ENCODE measurements around the gene GLA.

GLA gene

GRCh38 chrX:101395789-101396188, 11.9 kb downstream of the GLA start:
- DNase-seq: no peak

GRCh38 chrX:101394372-101394771, 13.4 kb downstream of the GLA start:
- no peak for DNase-seq

DNA sequence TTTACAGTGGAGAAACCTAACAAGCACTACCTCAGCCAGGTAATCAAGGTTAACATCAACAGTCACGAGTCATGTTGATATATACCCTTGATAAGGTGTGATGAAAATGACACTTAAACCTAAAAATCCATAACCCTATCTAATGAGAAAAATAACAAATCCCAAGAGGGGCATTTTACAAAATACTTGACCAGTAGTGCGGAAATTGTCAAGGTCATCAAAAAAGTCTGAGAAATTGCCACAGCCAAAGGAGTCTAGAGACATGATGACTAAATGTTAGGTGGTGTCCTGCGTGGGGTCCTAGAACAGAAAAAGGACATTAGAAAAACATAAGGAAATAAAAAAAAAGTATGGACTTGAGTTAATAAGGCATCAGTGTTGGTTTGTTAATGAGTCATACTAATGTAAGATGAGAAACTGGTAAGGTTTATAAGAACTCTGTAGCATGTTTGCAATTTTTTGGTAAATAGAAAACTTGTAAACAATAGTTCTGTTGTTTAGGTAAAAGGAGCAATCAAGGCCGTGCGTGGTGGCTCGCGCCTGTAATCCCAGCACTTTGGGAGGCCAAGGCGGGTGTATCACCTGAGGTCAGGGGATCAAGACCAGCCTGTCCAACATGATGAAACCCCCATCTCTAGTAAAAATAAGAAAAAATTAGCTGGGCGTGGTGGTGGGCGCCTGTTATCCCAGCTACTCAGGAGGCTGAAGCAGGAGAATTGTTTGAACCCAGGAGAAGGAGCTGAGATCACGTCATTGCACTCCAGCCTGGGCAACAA, 14.0 kb downstream of the GLA start:
- no peak for DNase-seq

GRCh38 chrX:101391831-101392230, 15.9 kb downstream of the GLA start:
- no peak for DNase-seq

DNA sequence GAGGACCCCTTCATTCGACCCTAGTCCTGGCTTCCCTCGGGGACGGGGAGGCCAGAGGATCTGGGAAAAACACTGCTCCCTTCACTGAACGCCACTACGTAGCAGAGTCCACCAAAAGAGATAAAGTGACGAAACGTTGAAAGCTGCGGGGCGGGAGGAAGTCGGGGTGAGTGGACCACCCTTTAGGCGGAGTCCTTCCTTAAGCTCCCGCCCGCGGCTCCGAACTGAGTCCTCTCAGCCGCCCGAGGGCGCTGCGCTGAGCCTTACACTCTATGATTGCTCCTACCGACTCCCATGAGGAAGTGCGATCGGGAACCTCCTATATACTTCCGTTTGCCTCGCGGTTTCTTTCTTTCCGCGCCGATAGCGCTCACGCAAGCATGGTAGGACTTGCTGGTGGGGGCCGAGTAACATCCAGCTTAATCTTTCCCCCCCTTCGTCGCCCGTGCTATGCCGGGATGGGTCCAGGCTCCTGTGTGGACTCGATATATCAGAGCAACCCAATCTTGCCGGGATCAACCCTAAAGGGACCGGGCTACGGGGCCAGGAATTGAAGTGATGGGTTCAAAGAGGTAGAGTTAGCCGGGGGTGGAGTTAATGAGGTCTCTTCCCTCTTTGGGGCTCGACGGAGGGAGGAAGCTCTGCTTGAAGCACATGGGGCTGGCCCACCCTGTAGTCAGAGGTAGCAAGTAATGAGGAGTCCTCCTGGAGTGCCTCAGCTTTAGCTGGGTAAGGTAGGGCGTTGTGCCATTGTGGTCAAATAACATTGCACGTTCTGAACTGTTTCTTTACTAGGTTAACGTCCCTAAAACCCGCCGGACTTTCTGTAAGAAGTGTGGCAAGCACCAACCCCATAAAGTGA, 16.8 kb downstream of the GLA start, which contains the start of gene RPL36A:
Gene RPL36A (plus strand): TSS at position 348 of the 862 bp plus-strand sequence. CDS start 33 bp downstream, at position 381.
- DNase-seq: peak; percentile 48

DNA sequence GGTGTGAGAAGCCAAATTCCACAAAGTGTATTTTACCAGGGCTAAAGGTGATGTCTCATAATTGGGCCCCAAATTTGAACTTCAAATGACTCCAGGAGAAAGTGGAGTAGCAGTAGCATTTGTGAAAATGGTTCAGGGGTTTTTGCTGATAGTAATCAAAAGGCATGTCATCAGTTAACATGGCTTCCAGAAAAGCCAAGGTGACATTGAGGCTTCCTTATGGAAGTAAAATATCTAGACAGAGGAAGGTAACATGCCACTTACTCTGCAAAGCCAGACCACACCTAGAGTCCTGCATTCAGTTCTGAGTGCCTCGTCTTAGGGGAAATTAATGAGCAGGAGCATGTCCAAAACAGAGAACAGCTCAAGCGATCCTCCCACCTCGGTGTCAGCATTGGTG, 19.1 kb downstream of the GLA start:
- no peak for DNase-seq

- DNase-seq: no peak
Observed at GRCh38 chrX:101386542-101386885, 21.2 kb downstream of the GLA start.

GRCh38 chrX:101385795-101386541, 21.8 kb downstream of the GLA start, which contains the start of gene BTK:
TSS of gene BTK (minus strand) at chrX:101386191. CDS start at chrX:101375284, 10,907 bp downstream.
- no peak for DNase-seq

GRCh38 chrX:101385026-101385684, 22.6 kb downstream of the GLA start:
- DNase-seq: no peak

DNA sequence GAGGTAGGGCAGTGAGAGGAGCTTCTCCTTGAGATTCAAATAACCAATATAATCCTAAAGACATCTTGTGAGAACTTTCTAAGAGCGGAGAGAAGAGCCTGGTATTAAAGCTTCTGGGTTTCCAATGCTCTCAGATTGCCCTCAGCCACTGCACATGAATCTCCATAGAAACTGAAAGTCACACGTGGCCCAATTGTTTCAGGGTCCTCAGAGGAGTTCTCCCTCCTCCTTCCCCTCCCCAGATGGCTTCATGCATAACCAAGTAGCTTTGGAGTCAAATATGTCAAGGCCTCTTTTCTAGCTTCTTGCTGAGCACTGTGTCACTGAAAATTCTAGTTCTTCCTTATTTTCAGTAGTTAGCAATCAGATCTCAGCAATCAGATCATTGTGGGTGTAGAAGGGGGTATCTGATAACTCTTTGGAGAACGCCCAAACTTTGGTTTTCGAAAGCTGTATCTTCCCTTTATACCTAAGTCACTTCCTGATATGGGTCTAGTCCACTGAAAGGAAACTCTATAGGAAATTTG, 24.0 kb downstream of the GLA start:
- DNase-seq: no peak

DNA sequence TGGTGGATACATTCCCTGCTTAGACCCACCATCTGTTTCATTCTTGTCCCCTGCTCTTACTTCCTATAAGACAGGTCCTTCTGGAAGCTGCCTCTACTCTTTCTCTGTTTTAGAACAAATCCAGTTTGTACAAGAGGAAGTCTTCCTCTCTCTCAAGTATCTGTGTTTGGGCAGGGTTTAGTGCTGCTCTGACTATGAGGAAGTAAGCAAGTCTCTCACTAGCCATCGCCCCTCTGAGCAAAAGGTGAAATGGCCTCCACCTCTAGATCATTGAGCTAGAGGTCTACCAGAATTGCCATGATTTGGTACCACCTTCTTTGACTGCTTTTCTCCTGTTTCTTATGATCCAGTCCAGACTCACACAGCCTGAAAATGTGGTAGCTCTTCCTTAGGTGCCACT, 30.2 kb downstream of the GLA start:
- DNase-seq: no peak

- DNase-seq: no peak
Observed at GRCh38 chrX:101370888-101371504, 36.7 kb downstream of the GLA start.

DNA sequence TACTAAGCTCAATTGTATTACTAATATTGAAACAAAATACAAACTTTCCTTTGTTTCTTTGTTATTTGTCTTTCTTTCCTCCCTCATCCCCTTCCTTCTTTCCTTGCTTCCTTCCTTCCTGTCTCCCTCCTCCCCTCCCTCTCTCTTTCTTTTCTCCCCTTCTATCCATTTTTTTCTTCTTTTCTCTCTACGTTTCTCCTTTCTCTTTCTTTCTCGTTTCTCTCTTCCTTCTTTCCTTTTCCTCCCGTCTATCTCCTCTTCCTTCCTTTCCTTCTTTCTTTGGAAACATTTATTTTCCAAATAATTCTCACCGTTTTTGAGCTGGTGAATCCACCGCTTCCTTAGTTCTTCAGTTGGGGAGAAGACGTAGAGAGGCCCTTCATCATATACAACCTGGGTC, 38.0 kb downstream of the GLA start:
- DNase-seq: no peak

DNA sequence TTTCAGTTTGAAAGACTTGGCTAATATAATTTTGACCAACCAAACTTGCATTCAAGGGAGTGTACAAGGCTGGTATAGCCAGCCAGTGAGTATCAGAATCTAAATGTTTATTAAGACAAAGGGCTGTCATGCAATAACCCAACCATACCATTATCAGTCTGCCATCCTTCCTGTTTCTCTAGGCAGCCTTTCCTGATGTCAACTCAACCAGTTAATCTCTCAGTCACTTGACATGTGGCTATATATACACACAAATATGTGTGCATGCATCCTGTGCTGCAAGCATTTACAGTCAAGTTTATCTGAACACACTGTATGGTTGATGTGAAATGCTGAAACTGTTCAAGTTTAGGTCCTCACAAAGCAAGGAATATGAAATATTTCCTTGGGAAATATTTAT, 38.9 kb downstream of the GLA start:
- no peak for DNase-seq

DNA sequence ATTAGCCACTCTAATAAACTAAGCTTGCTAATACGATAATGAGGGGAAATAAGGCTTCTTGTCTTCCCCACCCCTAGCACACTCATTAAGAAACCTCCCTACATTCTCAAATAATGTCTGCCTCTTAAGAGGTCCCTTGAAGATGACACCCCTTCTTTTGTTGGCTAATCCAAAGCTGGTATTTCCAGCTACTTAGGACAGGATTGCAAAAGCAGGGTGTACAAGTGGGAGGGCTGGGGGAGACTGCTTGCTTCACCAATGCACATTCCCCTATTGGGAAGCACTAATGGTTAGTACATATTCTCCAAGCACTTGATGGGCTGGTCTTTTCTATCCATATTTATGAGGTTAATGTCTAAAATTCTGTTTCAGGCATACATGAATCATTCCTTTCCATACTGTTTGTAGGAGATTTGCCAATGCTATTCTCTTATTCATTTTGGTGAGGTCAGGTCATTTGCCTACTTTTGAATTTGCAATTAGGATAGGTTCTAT, 42.4 kb downstream of the GLA start:
- DNase-seq: no peak

DNA sequence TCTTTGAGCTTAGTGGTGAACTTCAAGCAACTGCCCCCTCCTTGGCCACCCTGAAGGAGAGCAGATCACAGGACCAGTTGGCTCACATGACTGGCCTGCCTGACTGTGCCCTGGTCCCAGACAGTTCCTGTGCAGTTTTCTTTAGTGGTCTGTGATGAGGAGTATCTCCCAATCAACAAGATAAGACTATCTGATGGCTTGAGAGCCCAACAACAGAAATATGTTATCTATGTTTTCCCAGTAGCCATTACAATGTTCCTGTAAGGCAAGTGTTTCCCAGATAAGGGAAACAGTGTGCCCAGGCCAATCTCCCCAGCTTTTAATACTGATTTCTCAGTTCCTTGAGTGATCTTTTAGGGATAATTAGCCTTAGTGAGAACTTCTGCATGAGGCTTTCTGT, 45.0 kb downstream of the GLA start:
- DNase-seq: no peak

DNA sequence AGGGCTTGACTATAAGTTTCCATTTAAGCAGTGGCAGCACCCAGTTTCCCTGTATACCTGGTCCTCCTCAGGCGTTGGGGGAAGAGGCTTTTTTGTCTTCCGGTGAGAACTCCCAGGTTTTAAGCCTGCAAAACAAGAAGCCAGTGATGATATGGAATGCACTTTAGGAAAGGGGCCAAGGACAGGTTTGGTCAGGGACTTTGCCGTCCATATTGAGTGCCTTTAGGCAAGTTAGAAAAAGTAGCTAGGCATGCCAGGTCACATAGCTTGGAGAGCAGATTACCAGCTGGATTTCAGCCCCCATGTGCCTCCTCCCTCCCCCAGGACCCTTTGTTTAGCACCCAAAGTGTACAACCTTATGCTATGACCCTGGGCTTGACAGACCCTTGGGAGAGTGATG, 45.6 kb downstream of the GLA start:
- DNase-seq: no peak

- no peak for DNase-seq
Observed at GRCh38 chrX:101360390-101360789, 47.3 kb downstream of the GLA start.

GRCh38 chrX:101359966-101360365, 47.8 kb downstream of the GLA start:
- no peak for DNase-seq

DNA sequence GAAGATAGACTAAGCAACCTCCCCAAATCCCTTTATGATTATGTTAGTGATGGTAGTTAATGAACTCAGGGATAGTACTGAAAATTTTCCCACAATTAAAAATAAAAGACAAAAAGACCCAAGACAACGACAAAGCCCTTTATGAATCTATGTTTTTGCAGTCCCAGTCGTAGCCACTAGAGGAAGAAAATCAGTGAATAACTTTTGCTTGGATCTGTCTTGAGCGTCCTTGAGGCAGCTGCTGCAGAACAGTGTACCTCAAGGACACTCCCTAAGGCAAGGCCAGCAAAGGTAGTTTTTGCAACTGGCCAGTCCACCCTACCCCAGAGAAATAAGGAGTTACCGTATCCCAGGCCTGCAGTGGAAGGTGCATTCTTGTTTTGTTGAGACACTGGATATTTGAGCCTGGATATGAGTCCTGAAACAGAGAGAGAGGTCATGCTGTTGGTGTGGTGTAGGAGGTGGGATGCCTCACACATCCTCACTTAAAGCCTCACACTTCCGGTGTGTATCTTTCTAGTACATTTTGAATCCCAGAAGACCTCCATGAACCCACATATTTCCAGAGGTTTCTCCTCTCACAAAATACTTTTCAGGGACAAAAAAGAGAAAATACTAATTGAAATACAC, 50.4 kb downstream of the GLA start:
- DNase-seq: no peak

GRCh38 chrX:101349193-101349562, 58.5 kb downstream of the GLA start:
- DNase-seq: no peak
